Inflammatory macrophage treated with lipopolysaccharide for 1 hour (primary cell): ENCODE results near the gene UNC13B.

ENCODE experiments used
- DNase-seq, 2 donors: peaks; one replicate each; pipeline ENCODE4 v3.0.0-alpha.2; 2020 to 2022

Gene UNC13B

DNA sequence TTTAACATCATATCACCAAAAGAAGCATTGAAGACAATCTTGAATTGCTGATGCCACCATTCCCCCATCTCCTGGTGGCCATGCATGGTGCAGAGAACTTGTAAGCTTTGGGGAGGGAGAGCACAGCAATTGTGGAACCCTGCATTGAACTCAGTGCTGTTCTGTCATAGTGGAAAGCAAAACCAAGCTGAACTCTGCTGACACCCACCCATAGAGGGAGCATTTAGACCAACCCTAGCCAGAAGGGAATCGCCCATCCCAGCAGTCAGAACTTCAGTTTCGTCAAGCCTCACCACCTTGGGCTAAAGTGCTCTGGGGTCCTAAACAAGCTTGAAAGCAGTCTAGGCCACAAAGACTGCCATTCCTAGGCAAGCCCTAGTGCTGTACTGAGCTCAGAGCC lies 290.7 kb downstream of the UNC13B start:
- DNase-seq = no peak

DNA sequence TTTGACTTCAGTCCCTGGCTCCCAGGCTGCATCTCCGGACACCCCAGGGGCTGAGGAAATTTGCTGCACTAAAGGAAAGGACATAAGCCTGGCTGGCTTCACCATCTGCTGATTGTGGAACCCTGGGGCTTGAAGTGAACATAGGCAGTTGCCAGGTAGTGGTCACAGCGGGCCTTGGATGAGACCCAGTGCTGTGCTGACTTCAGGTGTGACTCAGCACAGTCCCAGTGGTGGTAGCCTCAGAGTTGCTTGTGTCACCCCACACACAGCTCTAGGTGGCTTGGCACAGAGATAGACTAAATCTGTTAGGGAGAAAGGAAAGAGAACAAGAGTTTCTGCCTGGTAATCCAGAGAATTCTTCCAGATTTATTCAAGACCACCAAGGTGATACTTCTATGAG lies 292.0 kb downstream of the UNC13B start:
- DNase-seq = no peak
